HG02623 (cell line): Measurements from ENCODE around the gene ZNF831.

Experiments used
- ATAC-seq: cut with Tn5 transposase; IDR thresholded peaks from one replicate; pipeline ENCODE4 v1.9.1; 2021; ENCODE audit warnings: moderate library complexity; ENCODE audit not compliant: unreplicated experiment

Gene ZNF831

DNA sequence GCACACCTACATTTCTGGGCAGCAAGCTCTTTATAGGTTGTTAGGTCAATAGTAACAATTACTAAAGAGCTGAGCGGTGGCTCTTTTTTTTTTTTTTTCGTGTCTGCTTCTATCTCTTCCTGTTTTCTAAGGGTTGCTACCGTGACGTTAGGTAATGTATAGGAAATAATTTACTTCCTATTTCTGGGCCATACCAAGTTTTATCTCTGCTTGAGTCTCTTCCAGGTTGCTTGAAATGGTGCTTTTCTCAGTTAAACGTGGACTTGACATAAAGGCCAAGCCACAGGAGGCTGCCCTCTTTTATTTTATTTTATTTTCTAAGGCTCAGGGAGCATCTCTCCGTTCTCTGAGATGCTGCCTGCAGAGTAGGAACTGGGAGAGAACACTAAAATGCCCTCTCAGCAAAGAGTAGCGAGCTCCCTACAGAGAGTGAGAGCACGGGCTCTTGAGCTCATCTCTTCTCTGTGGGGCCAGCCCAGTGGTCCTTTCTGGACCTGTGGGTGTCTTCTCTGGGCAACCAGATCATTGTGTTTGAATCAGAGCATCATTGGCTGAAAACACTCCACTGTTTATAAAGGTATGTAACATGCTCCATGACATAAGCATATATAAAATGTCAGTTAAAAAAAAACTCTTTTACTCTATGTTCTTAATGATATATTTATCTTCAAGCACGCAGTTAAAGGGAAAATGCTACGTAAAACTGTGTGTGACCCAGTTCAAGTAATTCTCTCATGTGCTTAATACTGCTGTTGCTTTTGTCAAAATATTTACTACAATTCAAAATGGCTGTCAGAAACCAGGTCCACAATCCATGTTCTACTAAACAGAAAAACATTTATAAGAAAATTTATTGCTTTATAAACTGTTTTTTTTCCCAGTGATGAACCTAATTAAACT lies at the start of gene ZNF831:
ZNF831 (plus strand) TSS at position 191 of the 900 bp plus-strand sequence. CDS start 27,199 bp downstream, outside the sequence.
- no peak for ATAC-seq

DNA sequence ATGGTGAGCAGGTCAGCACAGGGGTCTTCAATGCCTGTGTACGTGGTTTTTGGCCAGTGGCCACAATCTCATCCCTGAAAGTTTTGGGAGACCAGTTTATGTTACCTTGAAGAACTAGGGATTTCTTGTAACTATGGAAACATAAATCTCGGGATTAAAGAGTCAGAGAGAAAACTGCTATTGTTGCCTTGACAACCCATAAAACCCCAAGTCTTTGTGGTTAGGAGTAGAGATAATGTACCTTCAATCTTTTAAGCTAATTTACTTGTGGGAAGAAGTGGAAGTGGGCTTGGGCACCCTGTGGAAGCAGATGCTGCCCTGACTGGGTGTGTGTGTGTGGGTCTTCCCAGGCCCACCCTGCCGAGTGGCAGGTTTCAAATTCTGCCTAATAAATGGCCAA lies 46.1 kb upstream of the ZNF831 start:
- no peak for ATAC-seq

DNA sequence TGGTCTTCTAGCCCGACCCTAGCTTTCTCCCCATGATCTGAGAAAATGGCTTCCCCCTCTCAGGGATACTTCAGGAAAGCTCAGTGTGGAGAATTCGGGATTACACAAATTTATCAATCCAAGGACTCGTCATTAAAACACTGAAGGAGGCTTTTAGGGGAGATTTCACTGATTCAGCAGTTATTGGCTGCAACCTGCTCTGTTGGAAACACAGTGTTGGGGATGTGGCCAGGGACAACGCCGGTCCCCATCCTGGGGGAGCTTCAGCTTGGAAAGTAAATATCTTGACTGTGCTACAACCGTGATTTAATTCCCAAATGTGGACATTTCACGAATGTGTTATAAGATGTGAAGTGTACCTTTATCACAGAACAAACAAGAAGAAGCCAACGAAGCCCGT lies 44.8 kb upstream of the ZNF831 start:
- ATAC-seq = no peak

DNA sequence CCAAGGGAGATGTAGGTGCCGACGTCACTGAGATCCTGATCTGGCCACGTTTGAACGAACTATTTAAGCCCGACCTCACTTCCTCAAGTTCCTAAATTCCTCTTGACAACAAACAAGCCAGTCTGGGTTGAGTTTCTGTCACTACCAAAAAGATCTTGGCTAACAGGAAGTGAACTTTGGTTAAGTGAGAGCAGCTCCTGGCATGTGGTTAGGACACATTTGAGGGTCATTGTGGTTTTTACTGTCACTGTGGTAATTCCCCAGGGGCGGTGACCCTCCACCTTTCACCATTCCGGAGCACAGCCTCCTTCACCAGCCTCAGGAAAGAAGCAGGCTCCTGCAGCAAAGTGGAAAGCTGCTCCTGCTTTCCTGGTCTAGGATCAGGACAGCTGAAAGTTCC lies 43.1 kb upstream of the ZNF831 start:
- ATAC-seq = no peak

DNA sequence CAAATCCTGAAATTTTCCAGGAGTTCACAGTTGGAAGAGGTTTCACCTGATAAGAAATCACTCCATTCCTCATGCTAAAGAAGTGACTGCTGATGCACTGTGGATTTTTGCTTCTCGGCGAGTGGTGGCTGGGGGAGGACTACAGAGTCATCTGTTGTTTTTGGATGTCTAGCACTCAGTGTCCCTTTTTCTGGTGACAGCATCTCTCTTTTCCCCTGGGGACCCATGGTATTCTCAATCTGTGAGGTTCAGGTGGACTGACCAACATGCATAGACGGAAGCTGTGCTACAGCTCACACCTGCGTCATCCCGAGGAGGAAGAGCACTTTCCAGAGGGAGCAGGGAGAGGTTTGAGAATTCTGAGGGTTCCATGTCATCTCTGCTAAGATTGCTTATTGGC lies 42.7 kb upstream of the ZNF831 start:
- no peak for ATAC-seq

DNA sequence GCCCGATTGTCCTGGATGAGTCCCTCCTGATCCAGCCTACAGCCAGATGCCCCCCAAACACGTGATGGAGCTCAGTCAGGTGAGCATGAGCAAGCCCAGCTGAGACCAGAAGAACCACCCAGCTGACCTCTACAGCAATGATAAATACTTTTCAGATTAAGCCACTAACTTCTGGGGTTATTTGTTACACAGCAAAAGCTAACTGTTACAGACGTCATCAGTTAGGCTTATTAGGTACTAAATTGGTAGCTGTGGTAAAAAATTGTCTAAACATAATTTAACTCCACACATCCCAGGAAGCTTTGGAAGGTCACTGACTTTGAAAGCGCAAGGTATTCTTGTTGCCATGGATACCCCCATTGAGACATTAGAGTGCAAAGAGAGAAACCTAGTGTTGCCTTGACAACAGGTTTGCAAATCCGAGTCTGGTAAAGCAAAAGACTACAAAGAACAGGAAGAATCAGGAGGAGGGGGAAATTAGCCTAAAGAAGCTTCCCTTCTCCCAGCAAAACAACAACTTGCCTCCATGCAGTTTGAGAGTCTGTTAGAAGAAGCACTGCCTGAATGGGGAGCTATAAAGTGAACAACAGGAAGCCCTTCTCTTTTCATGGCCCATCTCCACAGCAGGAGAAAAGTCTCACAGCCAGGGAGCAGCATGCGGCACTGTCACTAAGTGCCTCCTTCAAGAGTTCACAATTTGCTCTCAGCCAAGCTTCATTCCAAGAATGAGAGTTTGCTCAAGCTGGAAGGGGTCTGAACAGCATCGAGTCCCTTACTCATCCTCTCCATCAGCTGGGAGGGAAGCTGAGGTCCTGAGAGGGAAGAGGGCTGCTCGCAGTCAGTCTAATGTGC lies 41.7 kb upstream of the ZNF831 start:
- ATAC-seq = no peak

DNA sequence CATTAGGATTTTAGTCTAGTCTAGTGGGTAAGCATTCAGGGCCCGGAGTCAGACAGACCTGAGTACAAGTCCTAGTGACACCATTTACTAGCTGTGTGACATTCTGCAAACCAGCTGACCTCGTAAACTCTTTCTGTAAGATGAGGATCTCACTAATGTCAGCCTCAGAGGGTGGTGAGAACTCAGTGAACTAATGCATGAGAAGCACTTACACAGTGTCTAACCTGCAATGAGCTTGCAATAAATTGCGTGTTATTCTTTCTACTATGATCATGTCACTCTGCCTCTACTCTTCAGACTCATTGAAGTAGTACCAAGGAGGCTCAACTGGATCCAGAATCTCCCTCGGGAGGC lies 41.1 kb upstream of the ZNF831 start:
- ATAC-seq = no peak

DNA sequence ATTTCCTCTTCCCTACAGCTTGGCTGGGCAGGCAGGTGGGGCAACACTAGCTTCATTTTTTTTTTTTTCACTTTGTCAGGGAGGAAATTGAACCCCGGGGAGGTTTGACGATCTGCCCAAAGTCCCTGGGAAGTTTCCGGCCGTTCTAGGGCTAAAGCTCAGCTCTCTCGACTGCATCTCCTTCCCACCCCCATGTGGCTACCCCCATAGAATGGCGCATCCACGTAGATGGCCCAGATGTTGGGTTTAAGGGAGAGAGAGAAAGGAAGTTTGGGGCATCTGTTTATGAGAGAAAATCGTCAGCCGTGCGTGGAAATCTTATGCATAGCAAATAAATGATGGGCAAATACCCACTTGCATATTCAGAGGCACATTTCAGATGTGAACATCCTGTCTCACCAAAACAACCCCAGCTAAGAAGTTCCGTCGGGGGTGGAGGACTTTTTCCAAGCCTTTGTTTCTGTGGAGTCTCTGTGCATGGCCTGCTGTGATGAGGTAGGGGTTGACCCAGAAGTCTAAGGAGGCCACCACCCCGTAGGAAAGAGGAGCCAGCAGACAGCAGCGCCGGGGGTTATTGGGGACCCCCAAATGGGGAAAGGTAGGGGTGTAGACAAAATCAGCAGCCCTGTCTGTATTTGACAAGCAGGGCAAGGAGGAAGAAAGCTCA lies 40.5 kb upstream of the ZNF831 start:
- ATAC-seq = no peak

DNA sequence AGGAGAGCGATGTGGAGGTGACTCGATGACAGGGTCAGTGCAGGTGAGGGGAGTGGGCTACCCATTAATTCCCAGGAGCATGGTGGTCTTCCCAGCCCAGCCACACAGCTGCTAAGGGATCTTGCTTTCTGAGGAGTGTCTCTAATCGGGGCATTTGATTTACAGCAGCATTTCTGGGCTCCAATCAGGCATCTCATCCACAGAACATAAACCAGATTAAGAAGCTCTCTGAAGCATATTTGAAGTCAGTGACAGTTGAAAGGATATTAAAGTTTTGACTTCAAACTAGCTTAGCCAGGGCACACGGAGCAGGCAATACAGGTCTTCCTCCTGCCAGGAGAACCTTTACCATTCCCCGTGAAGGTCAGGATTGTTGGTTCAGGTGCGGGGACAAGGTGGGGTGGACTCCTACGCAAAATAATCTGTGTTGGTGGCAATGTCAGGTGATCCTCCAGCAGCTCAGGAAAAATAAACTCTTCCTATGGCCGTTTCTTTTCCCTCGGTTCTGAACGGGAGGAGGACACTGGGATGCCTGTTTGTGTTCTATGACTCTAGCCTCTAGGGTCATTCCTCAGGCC lies 39.9 kb upstream of the ZNF831 start:
- no peak for ATAC-seq

DNA sequence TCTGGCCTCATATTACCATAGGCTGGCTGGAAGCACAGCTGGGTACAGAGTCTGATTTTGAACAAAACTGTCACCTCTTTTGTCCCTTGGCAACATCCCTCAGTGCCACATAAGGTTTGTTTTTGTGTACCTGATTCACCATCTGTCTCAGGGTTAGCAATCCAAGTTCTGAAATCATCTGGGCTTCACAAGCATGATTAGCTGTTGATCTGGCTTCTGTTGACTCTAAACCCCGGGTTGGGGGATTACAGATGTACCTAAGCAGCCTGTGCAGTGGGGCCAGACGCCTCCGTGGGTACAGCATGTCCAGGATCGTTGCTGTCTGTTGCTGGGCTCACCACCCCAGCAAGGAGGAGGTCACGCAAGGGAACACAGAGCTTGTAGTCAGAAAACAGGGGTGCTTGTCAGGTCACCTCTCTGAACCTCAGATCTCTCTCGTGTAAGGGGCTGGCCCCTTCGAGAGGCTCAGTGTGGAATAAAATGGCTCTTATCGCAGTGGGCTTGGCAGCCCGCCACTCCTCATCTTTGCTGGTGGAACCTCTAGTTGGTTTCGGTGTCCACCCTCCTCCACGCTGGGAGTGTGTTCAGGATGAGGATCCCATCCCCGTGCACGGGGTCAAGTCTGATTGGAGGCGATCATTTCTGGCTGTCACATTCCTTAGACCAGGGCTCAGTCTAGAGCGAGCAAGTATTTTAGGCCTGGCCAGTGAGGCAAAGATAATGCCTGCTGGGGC lies 39.2 kb upstream of the ZNF831 start:
- no peak for ATAC-seq

DNA sequence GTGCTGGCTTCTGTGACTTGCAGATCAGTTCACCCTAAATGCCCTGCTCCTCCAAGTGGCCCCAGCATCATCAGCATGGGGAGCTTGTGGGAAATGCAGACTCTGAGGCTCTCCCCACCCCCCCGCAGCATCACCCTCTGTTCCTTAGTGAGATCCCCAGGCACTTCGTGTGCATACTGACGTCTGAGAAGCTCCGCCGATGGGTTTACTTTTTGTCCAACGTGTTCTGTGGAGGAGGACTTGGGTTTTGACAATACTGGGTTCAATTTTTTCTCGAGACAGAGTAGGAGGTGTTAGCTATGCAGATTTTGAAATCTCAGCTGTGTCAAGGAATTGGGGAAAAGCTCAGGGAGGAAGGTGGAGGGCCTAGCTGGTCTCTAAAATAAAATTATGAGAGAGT lies 38.3 kb upstream of the ZNF831 start:
- no peak for ATAC-seq

DNA sequence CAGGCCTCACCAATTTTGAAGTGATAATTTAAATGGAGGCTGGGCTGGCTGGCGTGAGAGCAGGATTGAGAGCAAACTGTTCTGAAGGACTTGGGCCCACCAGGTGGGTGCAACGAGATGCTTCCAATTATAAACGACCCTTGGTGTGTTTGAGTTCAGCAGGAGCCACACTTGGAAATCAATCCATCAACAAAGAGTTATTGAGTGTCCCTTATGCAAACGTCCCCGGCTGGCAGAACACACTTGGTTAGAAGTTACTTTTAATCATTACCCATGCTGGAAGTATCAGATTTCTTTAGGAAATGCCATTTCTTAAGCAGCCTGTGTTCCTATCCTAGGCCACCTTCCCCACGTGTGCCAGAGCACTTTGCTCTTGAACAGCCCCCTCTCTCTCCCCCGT lies 37.8 kb upstream of the ZNF831 start:
- ATAC-seq = no peak

DNA sequence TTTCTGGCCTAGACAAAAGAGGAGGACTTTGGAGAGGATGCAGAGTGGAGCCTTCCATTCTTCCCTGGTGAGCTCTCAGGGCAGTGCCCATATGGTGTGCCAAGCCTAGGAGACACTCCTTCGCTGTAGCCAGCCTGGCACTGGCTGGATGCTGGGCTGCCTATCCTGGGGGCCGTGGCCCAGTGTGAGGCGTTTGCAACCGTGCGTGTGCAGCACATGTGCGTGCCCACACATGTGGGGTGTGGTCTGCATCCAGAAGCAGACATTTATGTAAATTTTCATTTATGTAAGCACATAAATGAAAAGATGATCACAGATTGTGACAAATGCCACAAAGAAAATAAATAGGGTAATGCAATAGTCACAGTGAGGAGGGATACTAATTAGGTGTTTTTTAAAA lies 35.8 kb upstream of the ZNF831 start:
- ATAC-seq = no peak

DNA sequence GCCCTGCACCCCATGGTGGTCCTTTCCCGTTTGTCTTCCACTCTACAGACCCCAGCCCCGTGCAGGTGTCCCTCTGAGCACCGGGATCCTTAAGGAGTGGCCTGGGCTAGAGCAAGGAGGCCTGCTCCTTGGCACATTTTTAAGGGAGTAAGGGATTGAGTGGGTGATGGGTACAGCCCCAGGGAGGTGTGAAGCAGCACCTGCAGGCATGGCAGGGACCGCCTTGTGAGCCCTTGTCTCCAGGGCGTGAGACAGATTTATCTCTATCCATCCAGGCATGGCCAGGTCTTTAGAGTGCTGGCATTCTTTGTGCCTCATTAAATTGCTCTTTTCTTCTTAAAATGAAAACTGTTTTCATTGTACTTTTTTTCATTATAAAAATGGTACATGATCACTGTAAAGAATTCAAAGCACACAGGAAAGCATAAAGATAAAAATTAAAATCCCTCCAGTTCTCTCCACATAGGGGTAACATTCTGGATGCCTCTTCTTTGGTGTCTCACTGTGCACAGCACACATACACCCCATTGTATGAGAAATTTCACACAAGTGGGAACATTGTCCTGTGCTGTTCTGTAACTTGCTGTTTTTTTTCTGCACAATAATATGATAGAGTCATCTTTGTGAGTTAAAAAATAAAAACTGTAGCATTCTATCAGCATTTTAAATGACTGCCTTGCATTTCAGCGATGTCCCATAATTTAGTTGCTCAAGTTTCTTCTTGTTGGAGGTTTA lies 31.9 kb upstream of the ZNF831 start:
- ATAC-seq = no peak

DNA sequence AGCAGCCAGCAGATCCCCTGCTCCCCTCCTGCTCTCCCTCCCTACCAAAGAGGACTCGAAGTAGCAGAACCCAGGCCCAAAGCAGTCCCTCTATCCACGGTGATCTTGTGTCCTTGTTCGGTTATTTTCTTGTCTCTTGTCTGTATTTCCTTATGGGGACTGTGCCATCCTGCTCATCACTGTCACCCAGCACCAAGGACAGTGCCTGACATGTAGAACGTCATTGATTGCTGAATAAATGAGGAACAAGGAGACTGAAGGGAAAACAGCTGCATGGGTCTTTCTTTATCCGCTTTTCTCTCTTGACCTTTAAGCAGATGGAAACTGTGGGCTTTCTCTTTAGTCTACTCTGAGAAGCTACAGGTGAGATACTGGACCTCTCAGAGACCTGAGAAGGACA lies 29.4 kb upstream of the ZNF831 start:
- no peak for ATAC-seq

DNA sequence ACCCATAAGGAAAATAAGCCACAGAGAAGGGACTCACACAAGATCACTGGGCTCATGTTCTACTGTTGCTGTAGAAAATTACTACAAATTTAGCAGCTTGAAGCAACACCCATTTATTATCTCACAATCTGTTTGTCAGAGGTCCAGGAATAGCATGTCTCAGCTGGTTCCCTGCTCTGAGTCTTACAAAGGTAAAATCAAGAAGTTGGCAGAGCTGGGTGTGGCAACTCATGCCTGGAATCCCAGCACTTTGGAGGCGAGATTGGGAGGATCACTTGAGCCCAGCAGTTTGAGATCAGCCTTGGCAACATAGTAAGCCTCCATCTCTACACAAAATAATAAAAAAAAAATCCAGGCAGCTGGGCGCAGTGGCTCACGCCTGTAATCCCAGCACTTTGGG lies 28.5 kb upstream of the ZNF831 start:
- ATAC-seq = no peak

DNA sequence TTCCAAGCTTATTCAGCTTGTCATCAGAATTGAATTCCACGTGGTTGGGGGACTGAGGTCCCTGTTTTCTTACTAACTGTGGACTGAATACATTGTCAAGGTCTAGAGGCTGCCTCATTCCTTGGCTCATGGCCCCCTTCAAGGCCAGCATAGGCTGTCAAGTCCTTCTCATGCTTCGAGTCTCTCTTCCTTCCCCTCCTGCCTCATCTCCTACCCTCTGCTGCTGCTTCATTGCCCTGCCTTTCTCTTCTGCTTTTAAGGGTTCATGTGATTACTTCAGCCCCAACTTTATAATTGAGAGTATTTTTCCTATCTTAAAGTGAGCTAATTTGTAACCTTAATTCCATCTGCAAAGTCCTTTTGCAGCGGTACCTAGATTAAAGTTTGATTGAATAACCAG lies 27.6 kb upstream of the ZNF831 start:
- ATAC-seq = no peak

DNA sequence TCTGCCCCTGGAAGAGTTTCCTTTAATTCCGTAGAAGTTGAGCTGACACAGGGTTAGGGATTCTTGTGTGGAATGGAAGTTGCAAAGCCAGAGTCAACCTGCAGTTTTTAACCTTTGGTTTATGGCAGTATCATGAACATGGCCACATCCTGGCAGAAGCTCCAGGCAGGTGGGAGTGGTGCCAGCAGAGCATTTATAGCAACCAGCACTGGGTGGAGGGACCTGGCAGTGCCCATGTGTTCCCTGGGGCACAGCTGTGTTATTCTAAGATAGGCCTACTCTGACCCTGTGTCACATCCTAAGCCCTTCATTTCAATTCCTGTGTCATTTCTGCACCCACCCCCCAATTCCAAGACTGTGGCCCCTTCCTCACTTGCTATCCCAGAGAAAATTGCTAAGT lies 26.1 kb upstream of the ZNF831 start:
- ATAC-seq = no peak

DNA sequence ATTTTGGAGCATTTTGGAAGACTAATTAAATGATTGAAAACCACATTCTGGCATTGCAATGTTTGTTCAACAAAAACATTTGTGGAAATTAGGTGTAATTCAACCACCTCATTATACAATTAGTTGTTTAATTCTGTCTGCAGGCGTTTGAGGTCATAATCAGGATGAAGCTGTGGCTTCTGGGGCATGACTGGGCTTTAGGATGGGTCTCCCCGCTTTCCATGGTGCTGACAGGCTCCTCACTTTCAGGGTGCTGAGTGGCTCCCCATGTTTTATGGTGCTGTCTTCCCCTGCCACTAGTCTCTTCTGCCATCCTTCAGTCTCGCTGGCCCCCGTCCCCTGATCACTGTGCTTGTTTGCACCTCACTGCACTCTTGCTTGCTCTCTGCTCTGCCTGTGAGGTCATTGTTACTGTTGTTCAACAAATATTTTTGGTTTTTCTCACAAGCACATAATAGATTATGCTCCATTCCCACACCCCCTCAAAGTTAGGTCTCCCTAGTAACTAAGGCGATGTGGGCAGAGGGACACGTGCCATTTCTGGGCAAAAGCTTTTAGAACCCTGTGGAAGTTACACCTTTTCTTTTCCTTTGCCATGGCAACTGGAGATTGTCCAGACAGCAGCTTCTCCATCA lies 25.4 kb upstream of the ZNF831 start:
- ATAC-seq = no peak
